HG02642 (cell line): ENCODE measurements around the gene LGALS12.

ENCODE experiments used
- ATAC-seq: cut with Tn5 transposase; IDR thresholded peaks from one replicate; pipeline ENCODE4 v1.9.1; 2021; ENCODE audit warnings: mild to moderate bottlenecking; ENCODE audit not compliant: unreplicated experiment, poor library complexity

LGALS12 gene

DNA sequence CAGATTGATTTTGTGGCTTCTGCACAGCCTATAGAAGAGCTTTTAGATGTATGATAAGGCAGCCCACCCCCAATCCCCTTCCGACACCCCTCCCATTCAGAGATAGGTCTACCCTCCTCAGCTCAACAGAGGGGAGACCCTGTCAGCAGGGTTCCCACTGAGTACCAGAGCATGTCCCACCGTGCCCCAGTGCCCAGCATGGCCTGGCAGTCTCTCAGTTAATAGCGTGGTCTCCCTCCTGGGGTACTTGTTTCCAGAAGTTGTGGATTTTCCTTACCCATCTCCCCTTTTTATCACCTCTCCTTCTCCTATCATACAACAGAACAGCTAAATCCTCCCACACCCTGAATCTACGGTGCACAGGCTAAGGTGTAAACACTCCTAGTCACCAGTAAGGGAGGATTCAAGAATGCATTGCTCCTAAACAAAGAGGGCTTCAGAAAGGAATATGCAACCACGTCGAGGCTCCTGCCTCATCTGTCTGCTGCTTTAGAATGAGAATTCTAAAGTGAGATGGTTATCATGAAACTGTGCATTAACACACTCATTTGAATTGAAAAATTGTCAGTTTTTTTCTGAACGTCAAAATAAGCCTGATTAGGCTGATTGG is 50.6 kb downstream of the LGALS12 start:
- no peak for ATAC-seq

- ATAC-seq: no peak
Measured at GRCh38 chr11:63557570-63557969, 51.7 kb downstream of the LGALS12 start.

DNA sequence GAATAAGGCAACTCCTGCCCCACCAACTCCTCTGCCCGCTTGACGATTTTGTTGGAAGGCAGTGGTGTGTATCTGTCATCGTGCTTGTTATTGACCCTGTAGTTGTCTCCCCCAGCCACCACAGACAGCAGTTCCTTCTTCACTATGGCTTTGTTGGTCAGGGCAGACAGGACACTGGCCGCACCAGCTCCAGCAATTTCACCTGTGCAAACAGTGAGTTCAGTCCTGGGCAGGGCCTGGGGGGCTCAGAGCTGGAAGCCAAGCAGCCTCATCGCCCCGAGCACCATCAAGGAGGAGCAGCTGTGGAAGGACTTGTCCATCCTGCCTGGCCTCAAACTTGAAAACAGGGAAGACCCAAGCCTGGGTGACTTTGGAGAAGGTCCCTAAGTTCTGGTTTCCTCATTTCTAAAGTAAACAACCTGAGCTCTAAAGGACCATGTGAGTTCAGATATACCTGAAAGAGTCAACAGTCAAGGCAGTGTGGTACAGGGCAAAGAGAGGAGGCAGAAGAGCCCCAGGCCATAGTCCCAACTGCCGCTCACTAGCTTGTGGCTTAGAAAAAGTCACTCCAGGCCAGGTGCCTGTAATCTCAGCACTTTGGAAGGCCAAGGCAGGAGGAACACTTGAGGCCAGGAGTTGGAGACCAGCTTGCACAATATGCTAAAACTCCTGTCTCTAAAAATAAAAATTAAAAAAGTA is 52.7 kb downstream of the LGALS12 start:
- ATAC-seq: no peak

DNA sequence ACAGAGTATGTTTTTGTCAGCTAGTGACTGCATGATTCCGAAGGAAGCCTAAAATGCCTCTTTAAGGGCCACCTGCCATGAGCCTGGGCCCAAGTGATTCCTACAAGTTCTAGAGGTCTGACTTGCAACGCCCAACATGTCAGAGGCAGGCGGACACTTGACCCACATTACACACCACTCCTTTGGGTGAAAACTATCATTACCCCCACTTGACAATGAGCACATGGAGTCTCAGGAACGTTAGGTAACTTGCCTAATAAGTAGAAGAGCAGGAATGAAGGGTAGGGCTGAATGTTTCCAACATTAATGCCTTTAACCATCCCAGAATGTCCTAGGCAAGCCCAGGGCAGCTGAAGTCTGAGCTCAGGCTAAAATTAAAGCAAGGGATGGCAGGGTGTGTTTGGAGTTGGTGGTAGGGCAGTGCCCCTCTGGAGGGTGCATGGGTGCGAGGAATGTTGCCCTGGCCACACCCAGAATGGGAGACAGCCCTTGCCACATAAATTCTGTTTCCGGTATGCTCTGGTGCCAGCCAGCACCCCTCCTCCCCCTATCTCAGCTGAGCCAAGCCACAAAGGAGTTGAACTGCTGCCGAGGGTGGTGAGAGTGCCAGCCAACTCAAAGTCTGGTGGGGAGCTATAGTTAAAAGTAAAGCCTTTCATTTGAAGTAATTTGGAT is 54.8 kb downstream of the LGALS12 start:
- ATAC-seq: no peak

DNA sequence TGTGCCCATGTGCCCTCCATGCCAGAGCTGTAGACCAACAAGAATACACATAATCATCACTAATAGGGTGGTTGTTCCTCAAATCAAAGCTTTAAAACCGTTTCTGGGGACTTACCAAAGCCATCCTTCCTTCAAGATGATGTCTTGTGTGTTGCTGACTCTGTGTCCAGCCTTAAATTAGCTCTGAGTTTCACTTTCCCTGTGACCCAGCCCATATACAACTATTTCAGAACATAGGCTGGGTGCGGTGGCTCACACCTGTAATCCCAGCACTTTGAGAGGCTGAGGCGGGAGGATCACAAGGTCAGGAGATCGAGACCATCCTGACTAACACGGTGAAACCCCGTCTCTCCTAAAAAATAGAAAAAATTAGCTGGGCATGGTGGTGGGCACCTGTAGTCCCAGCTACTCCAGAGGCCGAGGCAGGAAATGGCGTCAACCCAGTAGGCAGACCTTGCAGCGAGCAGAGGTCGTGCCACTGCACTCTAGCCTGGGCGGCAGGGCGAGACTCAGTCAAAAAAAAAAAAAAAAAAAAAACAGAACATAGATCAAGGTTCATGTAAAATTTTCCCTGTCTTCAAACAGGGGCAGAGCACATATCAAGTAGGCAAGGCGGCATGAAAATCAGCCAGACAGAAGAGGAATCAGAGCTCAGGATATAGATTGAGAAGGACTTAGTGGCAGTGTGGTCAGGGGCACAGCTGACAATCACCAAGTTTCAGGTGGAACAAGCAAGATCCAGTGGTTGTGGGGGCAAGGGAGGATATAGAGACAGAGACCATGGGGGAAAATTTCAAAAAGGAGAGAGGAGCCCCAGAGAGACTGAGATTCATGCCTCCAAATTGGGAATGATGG is 57.5 kb downstream of the LGALS12 start, which contains the start of gene PLAAT2:
Gene PLAAT2, minus strand, starts transcription at position 179 of the 855 bp plus-strand sequence. Its CDS starts 55 bp downstream, at position 124.
- peak; percentile 5 for ATAC-seq

DNA sequence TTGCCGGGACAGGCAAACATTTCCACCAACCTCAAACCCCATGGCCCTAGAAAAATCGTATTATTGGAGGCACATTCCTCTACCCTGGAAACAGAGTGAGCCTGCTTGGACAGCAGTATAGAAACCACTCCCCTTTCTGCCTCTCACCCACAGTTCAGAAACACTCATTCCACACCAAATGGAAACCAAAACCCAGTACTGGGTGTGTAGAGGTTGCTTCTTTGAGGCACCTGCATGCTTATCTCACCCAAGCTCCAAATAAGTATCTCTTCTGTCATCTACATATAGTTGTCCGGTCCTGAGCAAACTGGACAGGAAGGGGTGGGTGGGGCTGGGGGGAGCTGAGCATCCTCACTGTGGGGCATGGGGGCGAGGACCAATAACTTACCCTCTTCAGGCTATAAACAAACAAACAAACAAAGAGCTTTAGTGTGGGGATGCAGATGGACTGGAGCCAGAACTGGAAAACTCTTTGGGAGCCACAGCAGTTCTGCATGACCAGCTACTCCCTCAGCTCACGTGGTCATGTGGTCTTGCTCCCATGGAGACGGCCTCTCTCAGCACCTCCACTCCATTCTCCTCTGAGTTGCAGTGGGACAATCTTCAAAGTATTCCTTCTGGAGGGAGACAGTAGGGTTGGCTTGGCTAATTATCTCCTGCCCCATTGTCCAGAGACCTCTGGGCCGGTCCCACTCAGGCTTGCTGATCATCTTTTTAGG is 58.3 kb downstream of the LGALS12 start:
- peak; percentile 77 for ATAC-seq

- ATAC-seq: no peak
Measured at GRCh38 chr11:63564784-63565350, 59.0 kb downstream of the LGALS12 start.
